GM18502 (cell line): Measurements from ENCODE around the gene CNGA1.
A peak's percentile ranks its signal among the peaks of the same experiment; 100 is the strongest.

ENCODE experiments used
- ATAC-seq: cut with Tn5 transposase; IDR thresholded peaks from one replicate; pipeline ENCODE4 v1.9.1; 2021; ENCODE audit warnings: mild to moderate bottlenecking; ENCODE audit not compliant: unreplicated experiment, poor library complexity

CNGA1 gene

GRCh38 chr4:47914220-47914925 lies 102.1 kb downstream of the CNGA1 start, which contains the start of gene NFXL1:
Gene NFXL1 (minus strand): TSS chr4:47914583. CDS start chr4:47914203, 380 bp downstream.
- peak; percentile 98 for ATAC-seq

- peak; percentile 28 for ATAC-seq
Observed at GRCh38 chr4:47913861-47914219, 102.6 kb downstream of the CNGA1 start.

- no peak for ATAC-seq
Observed at GRCh38 chr4:47913330-47913729, 103.2 kb downstream of the CNGA1 start.

- no peak for ATAC-seq
Observed at GRCh38 chr4:47907089-47907646, 109.3 kb downstream of the CNGA1 start.

- no peak for ATAC-seq
Observed at GRCh38 chr4:47899639-47900038, 116.8 kb downstream of the CNGA1 start.

- no peak for ATAC-seq
Observed at GRCh38 chr4:47891928-47892327, 124.6 kb downstream of the CNGA1 start.
